HepG2 (cell line): ENCODE data around the gene ITGA2. TPM values are rescaled to one million over a fixed set of nuclear protein-coding genes. Genes with fewer than 3 reads are reported as not detected.
A peak's percentile ranks its signal among the peaks of the same experiment; 100 is the strongest.

Source experiments
- ARNT2 ChIP-seq: sonication (generic); formaldehyde crosslinking; IDR thresholded peaks from 2 replicates; pipeline ENCODE4 v1.8.0; 2022; ENCODE audit warnings: mild to moderate bottlenecking, low read depth, missing genetic modification reagents, moderate library complexity
- ERF ChIP-seq: IDR thresholded peaks from 2 replicates; pipeline ENCODE4 v1.6.1; 2018; ENCODE audit warnings: missing biosample characterization, missing genetic modification reagents
- HES4 ChIP-seq: sonication (generic); formaldehyde crosslinking; IDR thresholded peaks from 2 replicates; pipeline ENCODE4 v1.9.0; 2021; ENCODE audit warnings: mild to moderate bottlenecking, missing genetic modification reagents, borderline replicate concordance
- KLF15 ChIP-seq: sonication (generic); formaldehyde crosslinking; IDR thresholded peaks from 2 replicates; pipeline ENCODE4 v1.8.1; 2023; ENCODE audit warnings: borderline replicate concordance, mild to moderate bottlenecking, inconsistent platforms, missing genetic modification reagents, mixed read lengths
- SALL1 ChIP-seq: sonication (generic); formaldehyde crosslinking; IDR thresholded peaks from 2 replicates; pipeline ENCODE4 v1.8.0; 2022; ENCODE audit warnings: mild to moderate bottlenecking, missing genetic modification reagents
- ZSCAN9 ChIP-seq: IDR thresholded peaks from 2 replicates; pipeline ENCODE4 v1.6.1; 2016; ENCODE audit warnings: borderline replicate concordance
- polyA plus RNA-seq, 8 experiments: library from polyadenylated mRNA; depleted of rRNA in 3 of 8; stranded (reverse) in 7 of 8; unstranded in 1 of 8; fragments of >200 nt; fragmentation: Illumina TruSeq in 4 of 8; extraction: Trizol in 4 of 8; gene quantifications; 2 replicates each; pipeline versions ENCODE4 v1.2.1 to v1.2.3, GENCODE V29; 2011 to 2016; ENCODE audit warnings: low read depth in 4 of 8, missing spikeins in 1 of 8, mixed read lengths in 1 of 8; ENCODE audit not compliant: insufficient read depth in 1 of 8
- total RNA-seq, 5 experiments: library from RNA; depleted of rRNA; stranded (reverse); fragments of >200 nt; fragmentation: Illumina TruSeq; extraction: Trizol; gene quantifications; 2 replicates each; pipeline ENCODE4 v1.2.3, GENCODE V29; 2016; ENCODE audit warnings: low read depth in 1 of 5
- TF ChIP-seq, protein P1 (sequence below): sonication (generic); formaldehyde crosslinking; IDR thresholded peaks from 2 replicates; pipeline ENCODE4 v1.9.0; 2021; ENCODE audit warnings: mild to moderate bottlenecking, missing genetic modification reagents
- TF ChIP-seq, protein P2 (sequence below): sonication (generic); formaldehyde crosslinking; IDR thresholded peaks from 2 replicates; pipeline ENCODE4 v1.8.1; 2023; ENCODE audit warnings: mild to moderate bottlenecking, inconsistent platforms, moderate library complexity, missing genetic modification reagents, borderline replicate concordance
- TF ChIP-seq, protein P3 (sequence below): sonication (generic); formaldehyde crosslinking; IDR thresholded peaks from 2 replicates; pipeline ENCODE4 v1.4.0; 2020; ENCODE audit warnings: missing genetic modification reagents, borderline replicate concordance
- TF ChIP-seq, protein P4 (sequence below): sonication (generic); formaldehyde crosslinking; IDR thresholded peaks from 2 replicates; pipeline ENCODE4 v1.8.1; 2023; ENCODE audit warnings: missing genetic modification reagents, inconsistent platforms, borderline replicate concordance

The ITGA2 gene
- total and polyA plus RNA-seq, 2 of the 13 experiments (the other 11 are each of a cell fraction or from before 2014, with no cell fraction given): 15.8 to 58.3 TPM

DNA sequence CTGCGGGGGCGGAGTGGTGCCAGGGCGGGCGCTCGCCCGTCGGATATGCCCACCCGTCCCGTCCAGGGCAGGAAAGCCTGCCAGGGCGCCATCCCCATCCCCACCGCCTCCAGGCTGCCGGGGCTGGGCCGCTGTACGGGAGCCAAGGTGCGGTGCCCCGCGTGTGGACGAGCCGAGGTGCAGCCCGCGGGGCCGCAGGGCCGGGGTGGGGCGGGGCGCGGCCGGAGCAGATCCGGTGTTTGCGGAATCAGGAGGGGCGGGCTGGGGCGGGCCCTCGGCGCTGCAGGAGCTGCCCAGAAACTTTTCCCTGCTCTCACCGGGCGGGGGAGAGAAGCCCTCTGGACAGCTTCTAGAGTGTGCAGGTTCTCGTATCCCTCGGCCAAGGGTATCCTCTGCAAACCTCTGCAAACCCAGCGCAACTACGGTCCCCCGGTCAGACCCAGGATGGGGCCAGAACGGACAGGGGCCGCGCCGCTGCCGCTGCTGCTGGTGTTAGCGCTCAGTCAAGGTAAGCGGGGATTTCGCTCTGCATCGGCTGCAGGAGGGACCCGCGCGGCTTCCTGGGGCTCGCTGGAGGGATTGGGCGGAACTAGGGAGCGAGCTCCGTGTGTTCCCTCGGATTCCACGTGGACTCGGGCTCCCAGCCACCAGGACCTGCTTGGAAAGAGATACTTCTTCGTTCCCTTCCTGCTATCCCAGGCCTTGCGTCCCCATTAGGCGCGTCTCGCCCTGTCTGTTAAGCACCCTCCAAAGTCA is at the start of gene ITGA2 (continued):
- TF ChIP-seq, protein P1, sequence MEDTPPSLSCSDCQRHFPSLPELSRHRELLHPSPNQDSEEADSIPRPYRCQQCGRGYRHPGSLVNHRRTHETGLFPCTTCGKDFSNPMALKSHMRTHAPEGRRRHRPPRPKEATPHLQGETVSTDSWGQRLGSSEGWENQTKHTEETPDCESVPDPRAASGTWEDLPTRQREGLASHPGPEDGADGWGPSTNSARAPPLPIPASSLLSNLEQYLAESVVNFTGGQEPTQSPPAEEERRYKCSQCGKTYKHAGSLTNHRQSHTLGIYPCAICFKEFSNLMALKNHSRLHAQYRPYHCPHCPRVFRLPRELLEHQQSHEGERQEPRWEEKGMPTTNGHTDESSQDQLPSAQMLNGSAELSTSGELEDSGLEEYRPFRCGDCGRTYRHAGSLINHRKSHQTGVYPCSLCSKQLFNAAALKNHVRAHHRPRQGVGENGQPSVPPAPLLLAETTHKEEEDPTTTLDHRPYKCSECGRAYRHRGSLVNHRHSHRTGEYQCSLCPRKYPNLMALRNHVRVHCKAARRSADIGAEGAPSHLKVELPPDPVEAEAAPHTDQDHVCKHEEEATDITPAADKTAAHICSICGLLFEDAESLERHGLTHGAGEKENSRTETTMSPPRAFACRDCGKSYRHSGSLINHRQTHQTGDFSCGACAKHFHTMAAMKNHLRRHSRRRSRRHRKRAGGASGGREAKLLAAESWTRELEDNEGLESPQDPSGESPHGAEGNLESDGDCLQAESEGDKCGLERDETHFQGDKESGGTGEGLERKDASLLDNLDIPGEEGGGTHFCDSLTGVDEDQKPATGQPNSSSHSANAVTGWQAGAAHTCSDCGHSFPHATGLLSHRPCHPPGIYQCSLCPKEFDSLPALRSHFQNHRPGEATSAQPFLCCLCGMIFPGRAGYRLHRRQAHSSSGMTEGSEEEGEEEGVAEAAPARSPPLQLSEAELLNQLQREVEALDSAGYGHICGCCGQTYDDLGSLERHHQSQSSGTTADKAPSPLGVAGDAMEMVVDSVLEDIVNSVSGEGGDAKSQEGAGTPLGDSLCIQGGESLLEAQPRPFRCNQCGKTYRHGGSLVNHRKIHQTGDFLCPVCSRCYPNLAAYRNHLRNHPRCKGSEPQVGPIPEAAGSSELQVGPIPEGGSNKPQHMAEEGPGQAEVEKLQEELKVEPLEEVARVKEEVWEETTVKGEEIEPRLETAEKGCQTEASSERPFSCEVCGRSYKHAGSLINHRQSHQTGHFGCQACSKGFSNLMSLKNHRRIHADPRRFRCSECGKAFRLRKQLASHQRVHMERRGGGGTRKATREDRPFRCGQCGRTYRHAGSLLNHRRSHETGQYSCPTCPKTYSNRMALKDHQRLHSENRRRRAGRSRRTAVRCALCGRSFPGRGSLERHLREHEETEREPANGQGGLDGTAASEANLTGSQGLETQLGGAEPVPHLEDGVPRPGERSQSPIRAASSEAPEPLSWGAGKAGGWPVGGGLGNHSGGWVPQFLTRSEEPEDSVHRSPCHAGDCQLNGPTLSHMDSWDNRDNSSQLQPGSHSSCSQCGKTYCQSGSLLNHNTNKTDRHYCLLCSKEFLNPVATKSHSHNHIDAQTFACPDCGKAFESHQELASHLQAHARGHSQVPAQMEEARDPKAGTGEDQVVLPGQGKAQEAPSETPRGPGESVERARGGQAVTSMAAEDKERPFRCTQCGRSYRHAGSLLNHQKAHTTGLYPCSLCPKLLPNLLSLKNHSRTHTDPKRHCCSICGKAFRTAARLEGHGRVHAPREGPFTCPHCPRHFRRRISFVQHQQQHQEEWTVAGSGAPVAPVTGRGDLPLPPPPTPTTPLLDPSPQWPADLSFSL (CRISPR knock-in tag): peak; percentile 74
- TF ChIP-seq, protein P2, sequence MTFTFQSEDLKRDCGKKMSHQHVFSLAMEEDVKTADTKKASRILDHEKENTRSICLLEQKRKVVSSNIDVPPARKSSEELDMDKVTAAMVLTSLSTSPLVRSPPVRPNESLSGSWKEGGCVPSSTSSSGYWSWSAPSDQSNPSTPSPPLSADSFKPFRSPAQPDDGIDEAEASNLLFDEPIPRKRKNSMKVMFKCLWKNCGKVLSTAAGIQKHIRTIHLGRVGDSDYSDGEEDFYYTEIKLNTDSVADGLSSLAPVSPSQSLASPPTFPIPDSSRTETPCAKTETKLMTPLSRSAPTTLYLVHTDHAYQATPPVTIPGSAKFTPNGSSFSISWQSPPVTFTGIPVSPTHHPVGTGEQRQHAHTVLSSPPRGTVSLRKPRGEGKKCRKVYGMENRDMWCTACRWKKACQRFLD: 0 out of 2 replicates have a peak, but pooled peaks have one; percentile 17
- TF ChIP-seq ARNT2 (CRISPR knock-in tag): no peak
- no peak for TF ChIP-seq KLF15 (CRISPR knock-in tag)
- TF ChIP-seq, protein P3, sequence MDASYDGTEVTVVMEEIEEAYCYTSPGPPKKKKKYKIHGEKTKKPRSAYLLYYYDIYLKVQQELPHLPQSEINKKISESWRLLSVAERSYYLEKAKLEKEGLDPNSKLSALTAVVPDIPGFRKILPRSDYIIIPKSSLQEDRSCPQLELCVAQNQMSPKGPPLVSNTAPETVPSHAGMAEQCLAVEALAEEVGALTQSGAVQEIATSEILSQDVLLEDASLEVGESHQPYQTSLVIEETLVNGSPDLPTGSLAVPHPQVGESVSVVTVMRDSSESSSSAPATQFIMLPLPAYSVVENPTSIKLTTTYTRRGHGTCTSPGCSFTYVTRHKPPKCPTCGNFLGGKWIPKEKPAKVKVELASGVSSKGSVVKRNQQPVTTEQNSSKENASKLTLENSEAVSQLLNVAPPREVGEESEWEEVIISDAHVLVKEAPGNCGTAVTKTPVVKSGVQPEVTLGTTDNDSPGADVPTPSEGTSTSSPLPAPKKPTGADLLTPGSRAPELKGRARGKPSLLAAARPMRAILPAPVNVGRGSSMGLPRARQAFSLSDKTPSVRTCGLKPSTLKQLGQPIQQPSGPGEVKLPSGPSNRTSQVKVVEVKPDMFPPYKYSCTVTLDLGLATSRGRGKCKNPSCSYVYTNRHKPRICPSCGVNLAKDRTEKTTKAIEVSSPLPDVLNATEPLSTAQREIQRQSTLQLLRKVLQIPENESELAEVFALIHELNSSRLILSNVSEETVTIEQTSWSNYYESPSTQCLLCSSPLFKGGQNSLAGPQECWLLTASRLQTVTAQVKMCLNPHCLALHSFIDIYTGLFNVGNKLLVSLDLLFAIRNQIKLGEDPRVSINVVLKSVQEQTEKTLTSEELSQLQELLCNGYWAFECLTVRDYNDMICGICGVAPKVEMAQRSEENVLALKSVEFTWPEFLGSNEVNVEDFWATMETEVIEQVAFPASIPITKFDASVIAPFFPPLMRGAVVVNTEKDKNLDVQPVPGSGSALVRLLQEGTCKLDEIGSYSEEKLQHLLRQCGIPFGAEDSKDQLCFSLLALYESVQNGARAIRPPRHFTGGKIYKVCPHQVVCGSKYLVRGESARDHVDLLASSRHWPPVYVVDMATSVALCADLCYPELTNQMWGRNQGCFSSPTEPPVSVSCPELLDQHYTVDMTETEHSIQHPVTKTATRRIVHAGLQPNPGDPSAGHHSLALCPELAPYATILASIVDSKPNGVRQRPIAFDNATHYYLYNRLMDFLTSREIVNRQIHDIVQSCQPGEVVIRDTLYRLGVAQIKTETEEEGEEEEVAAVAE (CRISPR knock-in tag): peak; percentile 33; the same call in 1 of the 2 replicates
- peak; percentile 33; the same call in 1 of the 2 replicates for TF ChIP-seq ERF (CRISPR knock-in tag)
- peak; percentile 18; the same call in 1 of the 2 replicates for TF ChIP-seq ZSCAN9 (CRISPR knock-in tag)
- TF ChIP-seq SALL1 (CRISPR knock-in tag): peak; percentile 36; the same call in 1 of the 2 replicates
- TF ChIP-seq, protein P4, sequence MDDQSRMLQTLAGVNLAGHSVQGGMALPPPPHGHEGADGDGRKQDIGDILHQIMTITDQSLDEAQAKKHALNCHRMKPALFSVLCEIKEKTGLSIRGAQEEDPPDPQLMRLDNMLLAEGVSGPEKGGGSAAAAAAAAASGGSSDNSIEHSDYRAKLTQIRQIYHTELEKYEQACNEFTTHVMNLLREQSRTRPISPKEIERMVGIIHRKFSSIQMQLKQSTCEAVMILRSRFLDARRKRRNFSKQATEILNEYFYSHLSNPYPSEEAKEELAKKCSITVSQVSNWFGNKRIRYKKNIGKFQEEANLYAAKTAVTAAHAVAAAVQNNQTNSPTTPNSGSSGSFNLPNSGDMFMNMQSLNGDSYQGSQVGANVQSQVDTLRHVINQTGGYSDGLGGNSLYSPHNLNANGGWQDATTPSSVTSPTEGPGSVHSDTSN (CRISPR knock-in tag): no peak
- TF ChIP-seq HES4 (CRISPR knock-in tag): 0 out of 2 replicates have a peak, but pooled peaks have one; percentile 45
